Neuronal stem cell (in vitro differentiated cells): Measurements from ENCODE around the gene SELENOK.
A peak's percentile ranks its signal among the peaks of the same experiment; 100 is the strongest.

Experiments
- DNase-seq: peaks from one replicate; pipeline ENCODE4 v3.0.0-alpha.2; 2013; ENCODE audit warnings: low spot score
- H2AFZ ChIP-seq: one replicate; pipeline ENCODE4 v1.6.1; 2013; ENCODE audit warnings: mild to moderate bottlenecking, low read length, inconsistent platforms
- H2AK5ac ChIP-seq: 2 replicates; pipeline ENCODE4 v1.6.1; 2013; ENCODE audit warnings: low read depth, mild to moderate bottlenecking, inconsistent platforms, low read length, moderate library complexity, mixed read lengths
- H2BK120ac ChIP-seq: 2 replicates; pipeline ENCODE4 v1.6.1; 2013; ENCODE audit warnings: low read depth, mild to moderate bottlenecking, inconsistent platforms, low read length, moderate library complexity, mixed read lengths
- H2BK12ac ChIP-seq: one replicate; pipeline ENCODE4 v1.6.1; 2013; ENCODE audit warnings: low read length, inconsistent platforms
- H2BK15ac ChIP-seq: 2 replicates; pipeline ENCODE4 v1.6.1; 2013; ENCODE audit warnings: mild to moderate bottlenecking, low read length, inconsistent platforms, mixed read lengths
- H2BK5ac ChIP-seq: one replicate; pipeline ENCODE4 v1.6.1; 2013; ENCODE audit warnings: inconsistent platforms, mild to moderate bottlenecking, low read length, moderate library complexity
- H3K14ac ChIP-seq: one replicate; pipeline ENCODE4 v1.6.1; 2013; ENCODE audit warnings: low read length, inconsistent platforms
- H3K18ac ChIP-seq: 2 replicates; pipeline ENCODE4 v1.6.1; 2013; ENCODE audit warnings: low read length, inconsistent platforms
- H3K23ac ChIP-seq: 2 replicates; pipeline ENCODE4 v1.6.1; 2013; ENCODE audit warnings: low read depth, mild to moderate bottlenecking, mixed read lengths, low read length, inconsistent platforms; ENCODE audit not compliant: poor library complexity
- H3K27ac ChIP-seq: replicated peaks from 3 replicates; pipeline ENCODE4 v1.5.1; 2013; ENCODE audit warnings: low read length, inconsistent platforms
- H3K27me3 ChIP-seq, 3 experiments: 2 replicates each; pipeline ENCODE4 v1.6.1; 2013; ENCODE audit warnings: low read length in 3 of 3, mild to moderate bottlenecking in 2 of 3, inconsistent platforms in 1 of 3, low read depth in 1 of 3, mixed read lengths in 1 of 3, moderate library complexity in 1 of 3; ENCODE audit not compliant: control insufficient read depth in 3 of 3, insufficient read depth in 3 of 3
- H3K36me3 ChIP-seq, 2 donors: replicated peaks in 1 of 2; 2 replicates each; pipeline ENCODE4 v1.6.1; 2013; ENCODE audit warnings: low read length in 2 of 2; ENCODE audit not compliant: control insufficient read depth in 2 of 2, insufficient read depth in 2 of 2
- H3K4ac ChIP-seq: 2 replicates; pipeline ENCODE4 v1.6.1; 2013; ENCODE audit warnings: inconsistent platforms, mild to moderate bottlenecking, low read length, moderate library complexity
- H3K4me1 ChIP-seq, 2 donors: 1 replicate in 1 of 2; 2 replicates in 1 of 2; pipeline ENCODE4 v1.6.1; 2013; ENCODE audit warnings: low read length in 2 of 2, low read depth in 1 of 2; ENCODE audit not compliant: control insufficient read depth in 2 of 2, insufficient read depth in 1 of 2
- H3K4me2 ChIP-seq: one replicate; pipeline ENCODE4 v1.6.1; 2013; ENCODE audit warnings: mild to moderate bottlenecking, low read length, inconsistent platforms; ENCODE audit not compliant: insufficient read depth, poor library complexity, severe bottlenecking
- H3K4me3 ChIP-seq, 2 donors: 2 replicates each; pipeline ENCODE4 v1.5.1; 2013; ENCODE audit warnings: low read length in 2 of 2, mild to moderate bottlenecking in 2 of 2, inconsistent platforms in 1 of 2, moderate library complexity in 1 of 2
- H3K79me1 ChIP-seq: one replicate; pipeline ENCODE4 v1.6.1; 2013; ENCODE audit warnings: low read depth, mild to moderate bottlenecking, inconsistent platforms, low read length, moderate library complexity
- H3K9ac ChIP-seq: one replicate; pipeline ENCODE4 v1.6.1; 2013; ENCODE audit warnings: mild to moderate bottlenecking, low read depth, low read length, inconsistent platforms; ENCODE audit not compliant: poor library complexity
- H3K9me3 ChIP-seq, 2 donors: replicated peaks in 1 of 2; 2 replicates each; pipeline versions ENCODE3 to v1.6.1; 2013; ENCODE audit warnings: low read length in 2 of 2, mild to moderate bottlenecking in 2 of 2, inconsistent platforms in 1 of 2, low read depth in 1 of 2, mixed read lengths in 1 of 2, moderate library complexity in 1 of 2; ENCODE audit not compliant: control insufficient read depth in 2 of 2, insufficient read depth in 1 of 2
- H4K8ac ChIP-seq: one replicate; pipeline ENCODE4 v1.6.1; 2013; ENCODE audit warnings: low read depth, mild to moderate bottlenecking, inconsistent platforms, low read length, moderate library complexity
- H4K91ac ChIP-seq: one replicate; pipeline ENCODE4 v1.6.1; 2013; ENCODE audit warnings: low read length, low read depth, mild to moderate bottlenecking, inconsistent platforms; ENCODE audit not compliant: poor library complexity
- WGBS, 2 donors: extraction: QIAGEN DNeasy Blood & Tissue Kit; methylation state at CpG; one replicate each; pipeline ENCODE4 v1.1.7; 2013; ENCODE audit warnings: missing lambda C conversion rate in 2 of 2, mixed read lengths in 1 of 2; ENCODE audit not compliant: insufficient read length in 2 of 2, insufficient replicate concordance in 1 of 2; ENCODE audit errors: extremely low coverage in 2 of 2; 5-methylcytosine and 5-hydroxymethylcytosine counted together

The SELENOK gene

GRCh38 chr3:53845881-53846133 is 45.9 kb downstream of the SELENOK start:
- Histone ChIP-seq H3K27me3 (peaks cover 0 to 9% (median 7%) of the 10 kb centered on the region in 3 experiments), H3K27ac (no peak overlapping the region), H2AK5ac (no peak overlapping the region), H3K36me3 (no peaks in the 10 kb centered on the region), H3K4me1 (peaks cover 4 to 18% of the 10 kb centered on the region in 2 donors), H2BK12ac (no peak overlapping the region), H4K91ac (no peak overlapping the region), H3K9ac (peak overlapping the region; percentile 91), H3K4me2 (peak overlapping the region; percentile 85), H3K4ac (no peak overlapping the region), H4K8ac (no peak overlapping the region), H3K14ac (peak overlapping the region; percentile 2), H2AFZ (peak overlapping the region; percentile 100), H2BK5ac (no peak overlapping the region), H2BK15ac (peak overlapping the region; percentile 61), H3K9me3 (peaks cover 2 to 5% of the 10 kb centered on the region in 2 donors), H3K23ac (peak overlapping the region; percentile 6), H3K4me3 (peak overlapping the region; percentile 74 to 88), H2BK120ac (no peak overlapping the region), H3K79me1 (no peaks in the 10 kb centered on the region), H3K18ac (peak overlapping the region; percentile 94)
- no peak for DNase-seq
- no CpG with 5 or more reads among the region's 34 CpGs for WGBS, 2 donors

DNA sequence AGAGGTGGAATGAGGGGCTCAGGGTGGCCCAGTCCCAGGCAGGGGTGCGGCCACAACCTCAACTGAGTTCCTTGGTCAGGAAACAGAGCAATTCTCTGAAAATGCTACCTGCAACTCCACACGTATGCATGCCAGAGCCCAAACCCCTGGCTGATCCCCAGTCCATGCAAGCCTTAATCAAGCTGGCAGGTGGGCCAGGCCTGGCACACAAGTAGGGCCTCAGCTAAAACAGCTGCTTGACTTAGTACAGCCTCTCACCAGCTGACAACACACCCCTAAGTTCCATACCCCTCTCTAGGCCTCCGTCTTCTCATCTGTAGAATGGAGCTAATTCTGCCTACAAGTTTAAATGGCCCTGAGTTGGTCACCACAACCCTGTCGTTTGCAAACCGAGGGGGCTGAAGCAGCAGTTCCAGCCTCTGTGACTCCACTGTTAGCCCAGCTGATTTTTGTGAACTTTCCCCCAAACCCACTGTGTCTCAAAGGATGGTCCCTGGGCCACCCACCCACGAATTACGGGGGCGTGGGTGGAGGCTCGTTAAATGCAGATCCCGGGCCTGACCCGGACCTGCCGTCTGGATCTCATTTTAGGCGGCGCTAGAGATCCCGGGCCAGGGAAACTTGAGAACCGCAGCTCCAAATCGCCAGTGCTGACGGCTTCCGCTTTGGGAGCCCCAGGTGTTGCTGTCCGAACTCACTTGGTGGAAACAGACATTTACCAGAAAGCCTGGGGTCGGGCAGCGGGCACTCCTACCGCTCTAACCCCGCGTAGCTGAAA is 46.4 kb downstream of the SELENOK start:
- Histone ChIP-seq H3K27me3 (peaks cover 0 to 9% (median 7%) of the 10 kb centered on the region in 3 experiments), H3K36me3 (no peaks in the 10 kb centered on the region), H3K9me3 (peaks cover 2 to 5% of the 10 kb centered on the region in 2 donors), H3K27ac (no peak overlapping the region), H2BK5ac (no peak overlapping the region), H3K4me1 (peaks cover 4 to 18% of the 10 kb centered on the region in 2 donors), H4K8ac (no peak overlapping the region), H4K91ac (no peak overlapping the region), H3K4me2 (peak overlapping the region; percentile 85), H3K14ac (peak overlapping the region; percentile 2), H3K4me3 (peak overlapping the region; percentile 74 to 88), H3K79me1 (no peaks in the 10 kb centered on the region), H3K4ac (no peak overlapping the region), H3K18ac (peak overlapping the region; percentile 94), H3K9ac (peak overlapping the region; percentile 91), H2BK15ac (peak overlapping the region; percentile 61), H2AFZ (peak overlapping the region; percentile 100), H2BK120ac (no peak overlapping the region), H2AK5ac (no peak overlapping the region), H3K23ac (no peak overlapping the region), H2BK12ac (no peak overlapping the region)
- peak; percentile 41 for DNase-seq
- WGBS, 2 donors, result no CpG with 5 or more reads among the region's 25 CpGs

DNA sequence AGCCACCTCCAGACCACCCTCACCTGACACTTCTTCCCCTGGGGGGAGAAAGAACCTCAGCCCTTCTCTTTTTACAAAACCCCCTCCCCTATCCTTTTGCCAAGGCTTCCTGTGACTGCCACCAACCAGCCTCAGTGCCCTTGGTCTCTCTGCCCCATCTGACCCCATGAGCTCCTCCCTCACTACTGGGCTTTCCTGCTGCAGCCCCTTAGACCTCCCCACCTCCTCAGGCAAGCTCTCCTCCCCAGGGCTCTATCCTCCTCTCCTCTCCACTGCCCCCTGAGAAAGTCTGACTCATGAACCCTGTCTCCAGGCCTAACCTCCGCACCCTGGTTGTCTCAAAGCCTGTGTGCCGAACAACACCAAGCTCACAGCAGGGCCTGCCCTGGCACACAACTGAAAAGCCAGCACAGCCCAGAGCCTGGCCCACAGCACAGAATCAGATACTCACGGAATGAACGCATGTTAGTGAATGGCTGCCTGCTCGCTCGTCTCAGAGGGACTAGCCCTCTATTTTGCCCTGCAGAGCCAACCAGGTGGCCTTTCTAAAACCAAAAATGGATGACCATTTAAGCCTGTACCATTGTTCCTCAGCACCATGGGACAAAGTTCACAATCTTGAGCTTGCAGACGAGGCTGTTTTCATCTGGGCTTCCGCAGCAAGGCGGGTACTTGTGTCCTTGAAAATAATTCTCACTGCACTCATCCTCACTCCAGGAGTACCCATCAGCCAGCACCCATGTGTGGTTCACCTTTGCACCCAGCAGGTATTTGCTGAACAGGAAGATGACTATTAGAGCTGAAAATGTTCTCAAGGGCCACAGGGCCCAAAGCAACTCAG is 47.2 kb downstream of the SELENOK start:
- H4K8ac ChIP-seq, result no peak overlapping the region
- H3K23ac ChIP-seq, result no peak overlapping the region
- H3K27me3 ChIP-seq, result peaks cover 0 to 9% (median 7%) of the 10 kb centered on the region in 3 experiments
- no peak overlapping the region for H3K18ac ChIP-seq
- no peak overlapping the region for H2BK12ac ChIP-seq
- no peak overlapping the region for H2AFZ ChIP-seq
- no peak overlapping the region for H4K91ac ChIP-seq
- H3K9me3 ChIP-seq, result peaks cover 2 to 5% of the 10 kb centered on the region in 2 donors
- no peaks in the 10 kb centered on the region for H3K79me1 ChIP-seq
- no peak overlapping the region for H3K14ac ChIP-seq
- H2BK5ac ChIP-seq, result peak overlapping the region; percentile 43
- no CpG with 5 or more reads among the region's 9 CpGs for WGBS, 2 donors
- H3K4me2 ChIP-seq, result no peak overlapping the region
- H2AK5ac ChIP-seq, result peak overlapping the region; percentile 48
- peaks cover 4 to 18% of the 10 kb centered on the region in 2 donors for H3K4me1 ChIP-seq
- H2BK15ac ChIP-seq, result no peak overlapping the region
- H3K27ac ChIP-seq, result no peak overlapping the region
- H3K36me3 ChIP-seq, result peaks cover 0 to 3% of the 10 kb centered on the region in 2 donors
- no peak overlapping the region for H3K4me3 ChIP-seq
- no peak overlapping the region for H2BK120ac ChIP-seq
- no peak for DNase-seq
- peak overlapping the region; percentile 22 for H3K9ac ChIP-seq
- H3K4ac ChIP-seq, result no peak overlapping the region
